ENCODE results near the gene SKI. TPM values are rescaled to one million over a fixed set of nuclear protein-coding genes. Genes with fewer than 3 reads are reported as not detected.
"Not testable (repeated sequence)": the region's sequence is repeated elsewhere in the genome, so short reads cannot be mapped to it uniquely, and the experiment has no call there.

SKI gene
- total RNA-seq, 2 donors from 2014 or later = 65.4 to 79.2 TPM

- Histone ChIP-seq H3K9me3 (ENCODE audit: control insufficient read depth, low read length) (no peaks in the 10 kb centered on the region), H3K9ac (ENCODE audit: extremely low read depth, low read length, poor library complexity, severe bottlenecking) (no peak overlapping the region), H3K4me3 (ENCODE audit: low read length) (no peak overlapping the region), H3K27ac (ENCODE audit: low read depth, low read length) (peak overlapping the region; percentile 44), H3K27me3 (ENCODE audit: control insufficient read depth, insufficient read depth, low read length, poor library complexity, severe bottlenecking) (no peaks in the 10 kb centered on the region), H3K4me1 (ENCODE audit: control insufficient read depth, insufficient read depth, low read length) (peaks cover 4% of the 10 kb centered on the region), H3K36me3 (ENCODE audit: control insufficient read depth, insufficient read depth, low read length) (peaks cover 25% of the 10 kb centered on the region)
- no peak for TF ChIP-seq CTCF (conservative IDR thresholded peaks at IDR 0.05)
- Mint-ChIP-seq H3K27ac (peak overlapping the region; percentile 20), H3K27me3 (ENCODE audit: insufficient read depth) (no peaks in the 10 kb centered on the region), H3K9me3 (no peaks in the 10 kb centered on the region), H3K4me3 (no peak overlapping the region), H3K36me3 (ENCODE audit: low read depth) (peaks cover 26% of the 10 kb centered on the region), H3K4me1 (peaks cover 18% of the 10 kb centered on the region)
- 94 to 95% methylated on average over 6 to 13 of the region's 13 CpGs for WGBS, 2 experiments (ENCODE audit: insufficient coverage in 1 of 2, insufficient read length in 1 of 2)
- no peak for DNase-seq
Observed at GRCh38 chr1:2241820-2242219, 13.7 kb downstream of the SKI start.

- H3K27ac Mint-ChIP-seq = no peak overlapping the region
- Histone ChIP-seq H3K9ac (ENCODE audit: extremely low read depth, low read length, poor library complexity, severe bottlenecking) (no peak overlapping the region), H3K4me1 (ENCODE audit: control insufficient read depth, insufficient read depth, low read length) (peaks cover 6% of the 10 kb centered on the region)
Observed at GRCh38 chr1:2242814-2243725, 15.0 kb downstream of the SKI start.

GRCh38 chr1:2247045-2247394 lies 18.9 kb downstream of the SKI start:
- DNase-seq; H3K27me3 Mint-ChIP-seq (ENCODE audit: insufficient read depth); H3K9ac ChIP-seq (ENCODE audit: extremely low read depth, low read length, poor library complexity, severe bottlenecking); H3K27me3 ChIP-seq (ENCODE audit: control insufficient read depth, insufficient read depth, low read length, poor library complexity, severe bottlenecking); H3K4me3 ChIP-seq (ENCODE audit: low read length); H3K9me3 ChIP-seq (ENCODE audit: control insufficient read depth, low read length); H3K9me3 Mint-ChIP-seq; H3K4me3 Mint-ChIP-seq: not testable (repeated sequence)
- peaks cover 10% of the 10 kb centered on the region for H3K36me3 Mint-ChIP-seq (ENCODE audit: low read depth)
- 88 to 94% methylated on average over 2 to 7 of the region's 7 CpGs for WGBS, 2 experiments (ENCODE audit: insufficient coverage in 1 of 2, insufficient read length in 1 of 2)
- H3K27ac ChIP-seq (ENCODE audit: low read depth, low read length) = peak overlapping the region; percentile 99
- peaks cover 13% of the 10 kb centered on the region for H3K4me1 ChIP-seq (ENCODE audit: control insufficient read depth, insufficient read depth, low read length)
- H3K4me1 Mint-ChIP-seq = peaks cover 28% of the 10 kb centered on the region
- H3K36me3 ChIP-seq (ENCODE audit: control insufficient read depth, insufficient read depth, low read length) = peaks cover 14% of the 10 kb centered on the region
- H3K27ac Mint-ChIP-seq = peak overlapping the region; percentile 65

More at GRCh38 chr1:2242814-2243725, 15.0 kb downstream of the SKI start:
- H3K4me3 Mint-ChIP-seq = no peak overlapping the region
- no peaks in the 10 kb centered on the region for H3K27me3 Mint-ChIP-seq (ENCODE audit: insufficient read depth)
- Histone ChIP-seq H3K4me3 (ENCODE audit: low read length) (no peak overlapping the region), H3K36me3 (ENCODE audit: control insufficient read depth, insufficient read depth, low read length) (peaks cover 22% of the 10 kb centered on the region), H3K27me3 (ENCODE audit: control insufficient read depth, insufficient read depth, low read length, poor library complexity, severe bottlenecking) (no peaks in the 10 kb centered on the region), H3K9me3 (ENCODE audit: control insufficient read depth, low read length) (no peaks in the 10 kb centered on the region), H3K27ac (ENCODE audit: low read depth, low read length) (peak overlapping the region; percentile 38)
- peaks cover 26% of the 10 kb centered on the region for H3K36me3 Mint-ChIP-seq (ENCODE audit: low read depth)
- peaks cover 17% of the 10 kb centered on the region for H3K4me1 Mint-ChIP-seq
- 92 to 93% methylated on average over 26 to 33 of the region's 33 CpGs for WGBS, 2 experiments (ENCODE audit: insufficient coverage in 1 of 2, insufficient read length in 1 of 2)
- no peak for TF ChIP-seq CTCF (conservative IDR thresholded peaks at IDR 0.05)
- no peak for DNase-seq
- H3K9me3 Mint-ChIP-seq = no peaks in the 10 kb centered on the region

All from endodermal cell (in vitro differentiated cells).